OCI-LY7 (cell line): ENCODE results near the gene FAM222A.

ENCODE experiments used
- EZH2phosphoT487 ChIP-seq: fragments of 200-600 bp; sonication (generic); IDR thresholded peaks from 2 replicates; pipeline ENCODE4 v1.6.1; 2018; ENCODE audit warnings: low read depth, borderline replicate concordance, mild to moderate bottlenecking, mixed run types, antibody characterized with exemption, low read length, moderate library complexity, mixed read lengths
- TF ChIP-seq, protein P1 (sequence below): fragments of 200-600 bp; sonication (generic); conservative IDR thresholded peaks from 2 replicates; pipeline ENCODE4 v1.5.1; 2014; ENCODE audit warnings: mild to moderate bottlenecking, antibody characterized with exemption, low read length, moderate library complexity, mixed read lengths

DNA sequence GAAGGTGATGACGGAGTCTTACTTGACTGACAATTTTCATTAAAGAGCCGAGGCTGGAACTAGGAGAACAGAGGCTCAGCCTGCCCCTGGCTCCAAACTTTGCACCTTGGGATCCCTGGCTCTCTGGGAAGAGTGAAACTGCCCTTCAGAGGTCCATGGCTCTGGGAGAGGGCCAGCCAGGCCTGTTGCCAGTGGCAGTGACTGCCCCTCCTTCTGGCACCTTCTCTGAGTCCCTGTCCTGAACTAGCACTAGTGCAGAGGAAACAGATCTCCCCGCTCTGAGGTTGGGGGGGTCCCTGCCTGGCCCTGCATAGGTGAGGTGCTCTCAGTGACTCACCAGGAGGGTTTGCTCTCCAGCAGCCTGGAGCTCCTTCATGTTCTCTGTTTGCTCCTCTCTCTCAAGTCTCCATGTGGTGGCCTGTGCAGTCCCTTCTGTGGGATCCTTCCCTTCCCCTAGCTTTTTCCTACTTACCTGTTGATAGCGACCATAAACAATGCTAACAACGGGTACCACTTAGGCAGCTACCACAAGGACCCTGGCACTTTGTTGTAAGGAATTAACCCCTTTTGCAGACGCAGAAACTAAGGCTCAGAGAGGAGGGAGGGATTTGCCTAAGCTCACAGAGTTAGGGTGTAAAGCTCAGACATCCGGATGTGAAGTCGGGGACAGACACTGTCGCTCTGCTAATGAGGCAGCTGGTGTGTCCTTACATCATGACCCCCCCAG is 22.4 kb downstream of the FAM222A start:
- TF ChIP-seq EZH2phosphoT487 = no peak
- TF ChIP-seq, protein P1, sequence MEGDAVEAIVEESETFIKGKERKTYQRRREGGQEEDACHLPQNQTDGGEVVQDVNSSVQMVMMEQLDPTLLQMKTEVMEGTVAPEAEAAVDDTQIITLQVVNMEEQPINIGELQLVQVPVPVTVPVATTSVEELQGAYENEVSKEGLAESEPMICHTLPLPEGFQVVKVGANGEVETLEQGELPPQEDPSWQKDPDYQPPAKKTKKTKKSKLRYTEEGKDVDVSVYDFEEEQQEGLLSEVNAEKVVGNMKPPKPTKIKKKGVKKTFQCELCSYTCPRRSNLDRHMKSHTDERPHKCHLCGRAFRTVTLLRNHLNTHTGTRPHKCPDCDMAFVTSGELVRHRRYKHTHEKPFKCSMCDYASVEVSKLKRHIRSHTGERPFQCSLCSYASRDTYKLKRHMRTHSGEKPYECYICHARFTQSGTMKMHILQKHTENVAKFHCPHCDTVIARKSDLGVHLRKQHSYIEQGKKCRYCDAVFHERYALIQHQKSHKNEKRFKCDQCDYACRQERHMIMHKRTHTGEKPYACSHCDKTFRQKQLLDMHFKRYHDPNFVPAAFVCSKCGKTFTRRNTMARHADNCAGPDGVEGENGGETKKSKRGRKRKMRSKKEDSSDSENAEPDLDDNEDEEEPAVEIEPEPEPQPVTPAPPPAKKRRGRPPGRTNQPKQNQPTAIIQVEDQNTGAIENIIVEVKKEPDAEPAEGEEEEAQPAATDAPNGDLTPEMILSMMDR = no peak
